Measurements from ENCODE around the gene GYG1. TPM values are rescaled to one million over a fixed set of nuclear protein-coding genes. Genes with fewer than 3 reads are reported as not detected.

The GYG1 gene
- 32.0 TPM for polyA plus RNA-seq (2013, experiment 1 of 4)
- 28.8 TPM for polyA plus RNA-seq (2013, experiment 2 of 4)
- polyA plus RNA-seq (2013, experiment 3 of 4): 34.3 TPM
- 35.7 TPM for polyA plus RNA-seq (2013, experiment 4 of 4)

- H3K27me3 ChIP-seq (ENCODE audit: control insufficient read depth, insufficient read depth, low read length, poor library complexity, severe bottlenecking): peaks cover 21% of the 10 kb centered on the region
- peaks cover 1% of the 10 kb centered on the region for H3K4me1 ChIP-seq (ENCODE audit: control insufficient read depth, insufficient read depth, low read length)
- H3K36me3 ChIP-seq (ENCODE audit: control insufficient read depth, insufficient read depth, low read length): no peaks in the 10 kb centered on the region
- H3K27ac ChIP-seq (ENCODE audit: insufficient read depth, low read depth, low read length, poor library complexity, severe bottlenecking): no peak within 1 kb of the TSS
- H3K4me3 ChIP-seq (ENCODE audit: insufficient read depth, low read depth, low read length): peak within 1 kb of the TSS; percentile 61
- WGBS, 2 experiments: 0 to 1% methylated on average over 91 of the region's 91 CpGs
- no peaks in the 10 kb centered on the region for H3K9me3 ChIP-seq (ENCODE audit: control insufficient read depth, low read length)
These were observed at the start of gene GYG1 for GRCh38 chr3:148991219-148992026. TSS of gene GYG1 (plus strand) at chr3:148991540. CDS start at chr3:148991641, 101 bp downstream.

- H3K9me3 ChIP-seq (ENCODE audit: control insufficient read depth, low read length): no peaks in the 10 kb centered on the region
- no peaks in the 10 kb centered on the region for H3K36me3 ChIP-seq (ENCODE audit: control insufficient read depth, insufficient read depth, low read length)
- no peak overlapping the region for H3K27ac ChIP-seq (ENCODE audit: insufficient read depth, low read depth, low read length, poor library complexity, severe bottlenecking)
- H3K4me1 ChIP-seq (ENCODE audit: control insufficient read depth, insufficient read depth, low read length): no peaks in the 10 kb centered on the region
- no peaks in the 10 kb centered on the region for H3K27me3 ChIP-seq (ENCODE audit: control insufficient read depth, insufficient read depth, low read length, poor library complexity, severe bottlenecking)
- 50 to 86% methylated on average over 1 to 2 of the region's 2 CpGs for WGBS, 2 experiments
- H3K4me3 ChIP-seq (ENCODE audit: insufficient read depth, low read depth, low read length): no peak overlapping the region
These were observed 47.7 kb upstream of the GYG1 start for GRCh38 chr3:148943506-148944205.

GRCh38 chr3:148945116-148945515 lies 46.2 kb upstream of the GYG1 start:
- no peak overlapping the region for H3K27ac ChIP-seq (ENCODE audit: insufficient read depth, low read depth, low read length, poor library complexity, severe bottlenecking)
- H3K36me3 ChIP-seq (ENCODE audit: control insufficient read depth, insufficient read depth, low read length): no peaks in the 10 kb centered on the region
- no peaks in the 10 kb centered on the region for H3K9me3 ChIP-seq (ENCODE audit: control insufficient read depth, low read length)
- H3K4me3 ChIP-seq (ENCODE audit: insufficient read depth, low read depth, low read length): no peak overlapping the region
- H3K4me1 ChIP-seq (ENCODE audit: control insufficient read depth, insufficient read depth, low read length): no peaks in the 10 kb centered on the region
- H3K27me3 ChIP-seq (ENCODE audit: control insufficient read depth, insufficient read depth, low read length, poor library complexity, severe bottlenecking): no peaks in the 10 kb centered on the region
- WGBS, 2 experiments: 92 to 96% methylated on average over 1 to 2 of the region's 2 CpGs

- Histone ChIP-seq H3K4me3 (ENCODE audit: insufficient read depth, low read depth, low read length) (no peak overlapping the region), H3K4me1 (ENCODE audit: control insufficient read depth, insufficient read depth, low read length) (no peaks in the 10 kb centered on the region)
- WGBS, 2 experiments: 90 to 92% methylated on average over 8 of the region's 8 CpGs
These were observed 42.3 kb upstream of the GYG1 start for GRCh38 chr3:148948913-148949657.

GRCh38 chr3:148950806-148951205 lies 40.5 kb upstream of the GYG1 start:
- Histone ChIP-seq H3K36me3 (ENCODE audit: control insufficient read depth, insufficient read depth, low read length) (no peaks in the 10 kb centered on the region), H3K9me3 (ENCODE audit: control insufficient read depth, low read length) (no peaks in the 10 kb centered on the region), H3K4me3 (ENCODE audit: insufficient read depth, low read depth, low read length) (no peak overlapping the region), H3K27me3 (ENCODE audit: control insufficient read depth, insufficient read depth, low read length, poor library complexity, severe bottlenecking) (no peaks in the 10 kb centered on the region), H3K27ac (ENCODE audit: insufficient read depth, low read depth, low read length, poor library complexity, severe bottlenecking) (no peak overlapping the region), H3K4me1 (ENCODE audit: control insufficient read depth, insufficient read depth, low read length) (peaks cover 3% of the 10 kb centered on the region)
- WGBS, 2 experiments: 90% methylated on average over 1 of the region's 1 CpG; no CpG with 5 or more reads in 1 of the 2 experiments

More at GRCh38 chr3:148948913-148949657, 42.3 kb upstream of the GYG1 start:
- H3K27ac ChIP-seq (ENCODE audit: insufficient read depth, low read depth, low read length, poor library complexity, severe bottlenecking): no peak overlapping the region
- H3K9me3 ChIP-seq (ENCODE audit: control insufficient read depth, low read length): no peaks in the 10 kb centered on the region
- no peaks in the 10 kb centered on the region for H3K36me3 ChIP-seq (ENCODE audit: control insufficient read depth, insufficient read depth, low read length)
- H3K27me3 ChIP-seq (ENCODE audit: control insufficient read depth, insufficient read depth, low read length, poor library complexity, severe bottlenecking): no peaks in the 10 kb centered on the region

GRCh38 chr3:148951599-148952361 lies 39.6 kb upstream of the GYG1 start:
- H3K4me3 ChIP-seq (ENCODE audit: insufficient read depth, low read depth, low read length): no peak overlapping the region
- no peaks in the 10 kb centered on the region for H3K36me3 ChIP-seq (ENCODE audit: control insufficient read depth, insufficient read depth, low read length)
- H3K27me3 ChIP-seq (ENCODE audit: control insufficient read depth, insufficient read depth, low read length, poor library complexity, severe bottlenecking): no peaks in the 10 kb centered on the region
- no peak overlapping the region for H3K27ac ChIP-seq (ENCODE audit: insufficient read depth, low read depth, low read length, poor library complexity, severe bottlenecking)
- H3K9me3 ChIP-seq (ENCODE audit: control insufficient read depth, low read length): no peaks in the 10 kb centered on the region
- peaks cover 7% of the 10 kb centered on the region for H3K4me1 ChIP-seq (ENCODE audit: control insufficient read depth, insufficient read depth, low read length)
- 93% methylated on average over 1 to 4 of the region's 4 CpGs for WGBS, 2 experiments

- peaks cover 7% of the 10 kb centered on the region for H3K4me1 ChIP-seq (ENCODE audit: control insufficient read depth, insufficient read depth, low read length)
- H3K9me3 ChIP-seq (ENCODE audit: control insufficient read depth, low read length): no peaks in the 10 kb centered on the region
- no peak overlapping the region for H3K4me3 ChIP-seq (ENCODE audit: insufficient read depth, low read depth, low read length)
- no peaks in the 10 kb centered on the region for H3K36me3 ChIP-seq (ENCODE audit: control insufficient read depth, insufficient read depth, low read length)
- no peaks in the 10 kb centered on the region for H3K27me3 ChIP-seq (ENCODE audit: control insufficient read depth, insufficient read depth, low read length, poor library complexity, severe bottlenecking)
- no peak overlapping the region for H3K27ac ChIP-seq (ENCODE audit: insufficient read depth, low read depth, low read length, poor library complexity, severe bottlenecking)
These were observed 38.2 kb upstream of the GYG1 start for GRCh38 chr3:148953094-148953493.

- no peaks in the 10 kb centered on the region for H3K36me3 ChIP-seq (ENCODE audit: control insufficient read depth, insufficient read depth, low read length)
- H3K27me3 ChIP-seq (ENCODE audit: control insufficient read depth, insufficient read depth, low read length, poor library complexity, severe bottlenecking): no peaks in the 10 kb centered on the region
- no peaks in the 10 kb centered on the region for H3K9me3 ChIP-seq (ENCODE audit: control insufficient read depth, low read length)
- peaks cover 7% of the 10 kb centered on the region for H3K4me1 ChIP-seq (ENCODE audit: control insufficient read depth, insufficient read depth, low read length)
- 65 to 84% methylated on average over 4 of the region's 4 CpGs for WGBS, 2 experiments
- H3K4me3 ChIP-seq (ENCODE audit: insufficient read depth, low read depth, low read length): no peak overlapping the region
- H3K27ac ChIP-seq (ENCODE audit: insufficient read depth, low read depth, low read length, poor library complexity, severe bottlenecking): no peak overlapping the region
These were observed 36.4 kb upstream of the GYG1 start for GRCh38 chr3:148954981-148955380.

GRCh38 chr3:148955544-148956346 lies 35.6 kb upstream of the GYG1 start:
- no peak overlapping the region for H3K4me3 ChIP-seq (ENCODE audit: insufficient read depth, low read depth, low read length)
- WGBS, 2 experiments: 55 to 56% methylated on average over 12 of the region's 12 CpGs
- H3K27ac ChIP-seq (ENCODE audit: insufficient read depth, low read depth, low read length, poor library complexity, severe bottlenecking): no peak overlapping the region
- no peaks in the 10 kb centered on the region for H3K27me3 ChIP-seq (ENCODE audit: control insufficient read depth, insufficient read depth, low read length, poor library complexity, severe bottlenecking)
- peaks cover 7% of the 10 kb centered on the region for H3K4me1 ChIP-seq (ENCODE audit: control insufficient read depth, insufficient read depth, low read length)
- no peaks in the 10 kb centered on the region for H3K9me3 ChIP-seq (ENCODE audit: control insufficient read depth, low read length)
- H3K36me3 ChIP-seq (ENCODE audit: control insufficient read depth, insufficient read depth, low read length): no peaks in the 10 kb centered on the region

Data from ectodermal cell (in vitro differentiated cells).